Fibroblast of mammary gland (primary cell): ENCODE results near the gene CASTOR1.
A peak's percentile ranks its signal among the peaks of the same experiment; 100 is the strongest.

Experiments used
- DNase-seq: peaks from one replicate; pipeline ENCODE4 v3.0.0-alpha.2; 2010; ENCODE audit warnings: low read depth
- H3K4me3 ChIP-seq: 2 replicates; pipeline ENCODE4 v1.5.1; 2011; ENCODE audit warnings: low read depth, mild to moderate bottlenecking, low read length, moderate library complexity; ENCODE audit not compliant: control insufficient read depth
- TF ChIP-seq, protein P1 (sequence below): conservative IDR thresholded peaks from 2 replicates; pipeline ENCODE4 v1.5.1; 2011; ENCODE audit warnings: low read depth, low read length, inconsistent platforms; ENCODE audit not compliant: control insufficient read depth, insufficient read depth

The CASTOR1 gene

DNA sequence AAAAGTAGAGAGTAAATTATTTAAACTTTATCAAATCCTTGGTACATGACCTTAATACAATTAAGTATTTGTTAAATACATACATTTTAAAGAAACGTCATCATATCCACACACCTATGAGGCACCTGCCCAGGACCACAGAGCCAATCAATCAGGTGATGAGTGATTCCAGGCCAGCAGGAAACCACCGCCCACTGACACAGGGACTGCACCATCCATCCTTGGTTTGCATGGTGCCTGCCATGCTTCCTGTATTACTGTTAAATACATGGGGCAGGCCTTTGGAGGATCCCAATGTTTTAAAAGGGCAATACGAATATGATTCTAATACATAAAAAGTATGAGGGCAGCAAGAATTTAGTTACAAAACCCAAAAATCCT, 44.4 kb upstream of the CASTOR1 start:
- H3K4me3 ChIP-seq, result no peak overlapping the region
- no peak for DNase-seq
- TF ChIP-seq, protein P1, sequence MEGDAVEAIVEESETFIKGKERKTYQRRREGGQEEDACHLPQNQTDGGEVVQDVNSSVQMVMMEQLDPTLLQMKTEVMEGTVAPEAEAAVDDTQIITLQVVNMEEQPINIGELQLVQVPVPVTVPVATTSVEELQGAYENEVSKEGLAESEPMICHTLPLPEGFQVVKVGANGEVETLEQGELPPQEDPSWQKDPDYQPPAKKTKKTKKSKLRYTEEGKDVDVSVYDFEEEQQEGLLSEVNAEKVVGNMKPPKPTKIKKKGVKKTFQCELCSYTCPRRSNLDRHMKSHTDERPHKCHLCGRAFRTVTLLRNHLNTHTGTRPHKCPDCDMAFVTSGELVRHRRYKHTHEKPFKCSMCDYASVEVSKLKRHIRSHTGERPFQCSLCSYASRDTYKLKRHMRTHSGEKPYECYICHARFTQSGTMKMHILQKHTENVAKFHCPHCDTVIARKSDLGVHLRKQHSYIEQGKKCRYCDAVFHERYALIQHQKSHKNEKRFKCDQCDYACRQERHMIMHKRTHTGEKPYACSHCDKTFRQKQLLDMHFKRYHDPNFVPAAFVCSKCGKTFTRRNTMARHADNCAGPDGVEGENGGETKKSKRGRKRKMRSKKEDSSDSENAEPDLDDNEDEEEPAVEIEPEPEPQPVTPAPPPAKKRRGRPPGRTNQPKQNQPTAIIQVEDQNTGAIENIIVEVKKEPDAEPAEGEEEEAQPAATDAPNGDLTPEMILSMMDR, result no peak

DNA sequence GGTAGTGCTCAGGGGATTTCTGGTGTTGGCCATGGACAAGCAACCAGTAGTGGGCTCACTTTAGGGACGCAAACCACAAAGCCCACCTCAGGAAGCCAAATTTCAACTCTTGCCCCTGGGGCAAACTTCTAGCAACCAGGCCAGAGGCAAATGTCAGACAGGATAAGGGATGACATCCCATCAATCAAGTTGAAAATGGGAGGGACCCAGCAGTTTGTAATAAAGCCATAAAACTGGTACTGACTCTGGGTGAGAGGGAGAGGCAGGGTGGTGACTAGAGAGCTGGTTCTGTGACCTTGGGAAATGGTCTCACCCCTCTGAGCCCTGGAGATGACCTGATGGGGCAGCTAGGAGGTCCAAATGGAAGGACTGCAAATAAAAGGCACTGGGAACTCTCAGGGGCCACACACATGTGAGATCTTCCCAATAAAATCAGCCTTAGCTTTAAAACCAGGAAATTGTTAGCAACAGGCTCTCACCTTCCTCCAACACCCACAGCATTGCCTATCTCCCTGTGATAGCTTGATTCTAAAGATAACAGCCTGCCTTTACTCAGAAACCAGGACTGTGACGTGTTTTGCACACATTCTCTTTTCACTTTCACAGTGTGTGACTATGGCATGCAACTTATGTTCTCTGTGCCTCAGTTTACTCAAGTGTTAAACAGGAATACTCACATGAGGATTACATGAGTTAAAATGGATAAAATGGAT, 43.8 kb upstream of the CASTOR1 start:
- no peak for DNase-seq

DNA sequence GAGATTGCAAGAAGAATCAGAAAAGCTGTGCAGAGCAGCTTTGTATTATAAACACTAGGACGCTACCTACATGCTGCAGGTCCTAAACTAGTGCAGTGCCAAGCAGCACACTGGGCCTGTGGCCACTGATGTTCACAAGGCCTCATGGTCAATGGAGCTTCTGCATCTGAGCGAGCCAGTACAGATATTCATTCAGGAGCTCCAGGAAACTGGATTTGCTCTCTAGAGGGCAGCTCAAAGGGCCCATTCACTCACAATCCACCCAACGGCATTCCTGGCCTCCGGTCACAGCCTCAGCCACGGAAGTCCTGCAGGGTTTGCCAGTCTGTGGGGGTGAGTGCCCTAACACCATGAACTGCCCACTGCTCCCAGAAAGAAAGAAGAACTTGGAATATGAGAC, 43.2 kb upstream of the CASTOR1 start:
- TF ChIP-seq, protein P1, result no peak
- H3K4me3 ChIP-seq, result no peak overlapping the region
- DNase-seq, result no peak

More for the DNA sequence above, 43.8 kb upstream of the CASTOR1 start:
- no peak overlapping the region for H3K4me3 ChIP-seq
- TF ChIP-seq, protein P1, result no peak

DNA sequence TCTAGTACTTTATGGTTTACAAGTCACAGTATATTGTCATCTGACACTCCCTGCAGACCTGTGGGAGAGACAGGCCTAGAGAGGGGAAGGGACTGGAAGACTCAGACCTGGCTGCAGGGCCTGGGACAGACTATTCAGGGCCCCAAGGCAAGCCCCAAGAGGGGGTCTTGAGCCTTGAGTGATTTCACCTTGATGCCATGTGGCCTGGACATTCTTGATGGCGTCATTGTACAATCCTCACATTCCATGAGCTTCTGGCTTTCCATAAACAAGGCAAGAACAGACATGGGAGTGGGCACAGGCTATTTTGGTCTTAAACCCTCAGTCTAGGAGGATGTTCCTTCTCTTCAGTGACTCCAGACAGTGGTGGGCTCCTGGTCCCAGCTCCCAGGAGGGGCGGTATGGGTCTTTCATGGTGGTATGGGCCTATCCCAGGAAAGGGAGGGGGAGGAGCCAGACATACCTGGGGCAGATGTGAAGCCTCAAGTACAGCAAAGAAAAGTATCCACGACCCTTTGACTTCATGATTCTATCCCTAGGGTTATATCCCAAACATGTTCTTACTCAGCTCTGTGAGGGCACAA, 39.3 kb upstream of the CASTOR1 start:
- DNase-seq, result no peak
- TF ChIP-seq, protein P1, result no peak

DNA sequence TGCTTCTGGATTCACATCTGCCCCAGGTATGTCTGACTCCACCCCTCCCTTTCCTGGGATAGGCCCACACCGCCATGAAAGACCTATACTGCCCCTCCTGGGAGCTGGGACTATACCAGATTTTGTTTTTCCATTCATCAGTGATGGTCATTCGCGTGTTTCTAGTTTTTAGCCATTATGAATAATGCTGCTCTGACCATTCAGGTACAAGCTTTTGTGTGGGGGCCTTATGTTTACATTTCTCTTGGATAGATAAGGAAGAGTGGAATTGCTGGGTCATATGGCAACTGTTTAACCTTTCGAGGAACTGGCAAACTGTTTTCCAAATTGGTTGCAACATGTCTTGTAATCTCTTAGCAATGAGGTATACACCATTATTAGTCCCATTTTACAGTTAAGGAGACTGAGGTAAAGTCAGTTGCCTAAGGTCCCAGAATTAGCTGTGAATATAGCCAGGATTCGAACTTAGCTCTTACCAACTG, 38.6 kb upstream of the CASTOR1 start:
- TF ChIP-seq, protein P1, result no peak
- DNase-seq, result no peak
- H3K4me3 ChIP-seq, result no peak overlapping the region

More for the DNA sequence above, 39.3 kb upstream of the CASTOR1 start:
- H3K4me3 ChIP-seq, result no peak overlapping the region

DNA sequence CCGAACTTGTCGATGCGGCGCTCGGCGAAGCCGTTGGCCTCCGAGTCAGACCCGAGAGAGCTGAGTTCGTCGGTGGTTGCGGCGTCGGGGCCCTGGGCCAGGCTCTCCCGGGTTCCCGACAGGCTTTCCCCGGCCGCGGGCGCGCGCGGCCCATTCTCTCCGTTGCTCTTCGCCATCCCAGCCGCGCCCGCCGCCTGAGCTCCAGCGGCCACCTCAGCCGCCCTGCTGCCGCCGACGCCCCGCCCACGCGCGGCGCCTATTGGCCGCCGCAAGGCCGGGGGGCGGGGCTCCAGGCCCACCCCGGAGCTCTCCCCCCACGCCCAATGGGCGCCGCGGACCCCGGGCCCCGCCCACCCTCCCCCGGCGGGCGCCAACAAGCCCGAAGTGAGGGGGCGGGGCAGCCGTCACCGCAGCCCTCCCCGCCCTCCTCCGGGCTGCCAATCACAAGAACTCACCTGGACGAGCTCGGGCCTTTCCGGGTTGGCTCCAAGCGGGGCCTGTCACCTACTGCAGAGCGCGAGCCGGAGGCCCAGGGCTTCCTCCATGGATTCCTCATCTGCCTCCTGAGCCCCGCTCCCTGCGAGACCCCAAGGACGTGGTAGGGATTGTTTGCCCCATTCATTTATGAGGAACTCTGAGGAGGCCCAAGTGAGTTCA, 37.5 kb upstream of the CASTOR1 start, which contains the start of gene TBC1D10A:
Gene TBC1D10A, minus strand, starts transcription at position 236 of the 657 bp plus-strand sequence. Its CDS starts 60 bp downstream, at position 176.
- DNase-seq, result peak; percentile 74
- TF ChIP-seq, protein P1, result no peak
- peak within 1 kb of the TSS; percentile 71 for H3K4me3 ChIP-seq
